Esophagus muscularis mucosa (tissue), 4 donors: ENCODE results near the gene SOD1. TPM values are rescaled to one million over a fixed set of nuclear protein-coding genes. Genes with fewer than 3 reads are reported as not detected.

Source experiments
- DNase-seq: peaks from one replicate; pipeline ENCODE4 v3.0.0-alpha.2; 2017; ENCODE audit errors: extremely low spot score
- H3K27ac ChIP-seq, 4 donors: fragments of 200-600 bp; sonication (generic); replicated peaks in 1 of 4; 1 replicate in 3 of 4; 2 replicates in 1 of 4; pipeline ENCODE4 v1.5.1; 2016 to 2019; ENCODE audit warnings: mild to moderate bottlenecking in 1 of 4
- H3K27me3 ChIP-seq, 4 donors: fragments of 200-600 bp; sonication (generic); one replicate each; pipeline versions ENCODE4 v1.5.1 to v1.6.0; 2016 to 2019
- H3K36me3 ChIP-seq, 4 donors: fragments of 200-600 bp; sonication (generic); one replicate each; pipeline ENCODE4 v1.5.1; 2016 to 2019
- H3K4me1 ChIP-seq, 4 donors: fragments of 200-600 bp; sonication (generic); one replicate each; pipeline ENCODE4 v1.5.1; 2016 to 2019
- H3K4me3 ChIP-seq, 4 donors: fragments of 200-600 bp; sonication (generic); 1 replicate in 2 of 4; 2 replicates in 2 of 4; pipeline ENCODE4 v1.5.1; 2016 to 2019; ENCODE audit warnings: mild to moderate bottlenecking in 4 of 4, moderate library complexity in 1 of 4
- H3K9me3 ChIP-seq, 4 donors: fragments of 200-600 bp; sonication (generic); 1 replicate in 3 of 4; 2 replicates in 1 of 4; pipeline ENCODE4 v1.5.1; 2016 to 2019
- EP300 ChIP-seq: sonication (generic); formaldehyde crosslinking; IDR thresholded peaks from one replicate; pipeline ENCODE4 v1.6.1; 2017; ENCODE audit warnings: antibody characterized with exemption
- POLR2A ChIP-seq: fragments of 450-650 bp; IDR thresholded peaks from one replicate; pipeline ENCODE4 v1.6.1; 2017; ENCODE audit warnings: antibody characterized with exemption, moderate library complexity, mild to moderate bottlenecking, low read depth
- POLR2AphosphoS5 ChIP-seq, 2 donors: sonication (generic); formaldehyde crosslinking; IDR thresholded peaks; one replicate each; pipeline ENCODE4 v1.6.1; 2017; ENCODE audit warnings: antibody characterized with exemption in 2 of 2
- WGBS: methylation state at CpG from one replicate; pipeline ENCODE4 v1.1.5; 2018; 5-methylcytosine and 5-hydroxymethylcytosine counted together
- intact Hi-C: fragments of 100-400 bp; cut with DNase I; formaldehyde crosslinking; loops from one replicate; pipeline ENCODE4 v1.15.1; 2023
- total RNA-seq, 4 donors: library from RNA; depleted of rRNA; stranded (reverse); fragments of >200 nt; gene quantifications; one replicate each; pipeline versions ENCODE4 v1.1.0 to v1.2.1, GENCODE V29; 2016
- TF ChIP-seq, protein P1 (sequence below), 3 experiments: fragments of 200-600 bp in 2 of 3; fragments of 450-650 bp in 1 of 3; sonication (generic) in 2 of 3; IDR thresholded peaks; one replicate each; pipeline ENCODE4 v1.5.1; 2017 to 2019; ENCODE audit warnings: antibody characterized with exemption in 3 of 3, mild to moderate bottlenecking in 2 of 3, moderate library complexity in 1 of 3

Gene SOD1
- total RNA-seq, 4 donors from 2014 or later: 185 to 258 (median 222) TPM

DNA sequence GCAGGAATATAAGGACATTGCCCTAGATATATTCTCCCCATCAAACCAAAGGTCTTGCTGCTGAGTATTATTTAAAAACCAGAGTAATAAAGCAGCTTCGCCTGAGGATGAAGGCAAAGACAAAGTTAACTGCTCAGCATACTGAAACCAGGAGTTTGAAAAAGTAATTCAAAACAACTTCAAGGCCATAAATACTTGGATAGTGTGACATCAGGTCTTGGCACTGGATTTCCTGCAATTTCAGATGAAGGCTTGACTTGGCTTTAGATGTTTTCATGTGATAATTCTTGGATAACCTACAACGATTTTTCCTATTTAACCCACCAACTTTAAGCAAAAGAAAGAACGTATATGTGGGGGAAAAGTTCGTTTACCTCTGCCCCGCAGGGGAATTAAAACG, 10.6 kb downstream of the SOD1 start:
- no peaks in the 10 kb centered on the region for H3K27me3 ChIP-seq
- peaks cover 30 to 68% (median 55%) of the 10 kb centered on the region in 4 donors for H3K36me3 ChIP-seq
- intact Hi-C loops: no loop called here
- WGBS: 62% methylated on average over 6 of the region's 6 CpGs
- H3K4me3 ChIP-seq: no peak overlapping the region
- peaks cover 5 to 24% (median 17%) of the 10 kb centered on the region in 4 donors for H3K4me1 ChIP-seq
- DNase-seq: no peak
- H3K27ac ChIP-seq: no peak overlapping the region
- H3K9me3 ChIP-seq: no peaks in the 10 kb centered on the region
- TF ChIP-seq POLR2AphosphoS5 (IDR thresholded peaks at IDR 0.05): no peak
- TF ChIP-seq, protein P1, sequence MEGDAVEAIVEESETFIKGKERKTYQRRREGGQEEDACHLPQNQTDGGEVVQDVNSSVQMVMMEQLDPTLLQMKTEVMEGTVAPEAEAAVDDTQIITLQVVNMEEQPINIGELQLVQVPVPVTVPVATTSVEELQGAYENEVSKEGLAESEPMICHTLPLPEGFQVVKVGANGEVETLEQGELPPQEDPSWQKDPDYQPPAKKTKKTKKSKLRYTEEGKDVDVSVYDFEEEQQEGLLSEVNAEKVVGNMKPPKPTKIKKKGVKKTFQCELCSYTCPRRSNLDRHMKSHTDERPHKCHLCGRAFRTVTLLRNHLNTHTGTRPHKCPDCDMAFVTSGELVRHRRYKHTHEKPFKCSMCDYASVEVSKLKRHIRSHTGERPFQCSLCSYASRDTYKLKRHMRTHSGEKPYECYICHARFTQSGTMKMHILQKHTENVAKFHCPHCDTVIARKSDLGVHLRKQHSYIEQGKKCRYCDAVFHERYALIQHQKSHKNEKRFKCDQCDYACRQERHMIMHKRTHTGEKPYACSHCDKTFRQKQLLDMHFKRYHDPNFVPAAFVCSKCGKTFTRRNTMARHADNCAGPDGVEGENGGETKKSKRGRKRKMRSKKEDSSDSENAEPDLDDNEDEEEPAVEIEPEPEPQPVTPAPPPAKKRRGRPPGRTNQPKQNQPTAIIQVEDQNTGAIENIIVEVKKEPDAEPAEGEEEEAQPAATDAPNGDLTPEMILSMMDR (IDR thresholded peaks at IDR 0.05): no peak
- TF ChIP-seq EP300: no peak
- TF ChIP-seq POLR2A: no peak

DNA sequence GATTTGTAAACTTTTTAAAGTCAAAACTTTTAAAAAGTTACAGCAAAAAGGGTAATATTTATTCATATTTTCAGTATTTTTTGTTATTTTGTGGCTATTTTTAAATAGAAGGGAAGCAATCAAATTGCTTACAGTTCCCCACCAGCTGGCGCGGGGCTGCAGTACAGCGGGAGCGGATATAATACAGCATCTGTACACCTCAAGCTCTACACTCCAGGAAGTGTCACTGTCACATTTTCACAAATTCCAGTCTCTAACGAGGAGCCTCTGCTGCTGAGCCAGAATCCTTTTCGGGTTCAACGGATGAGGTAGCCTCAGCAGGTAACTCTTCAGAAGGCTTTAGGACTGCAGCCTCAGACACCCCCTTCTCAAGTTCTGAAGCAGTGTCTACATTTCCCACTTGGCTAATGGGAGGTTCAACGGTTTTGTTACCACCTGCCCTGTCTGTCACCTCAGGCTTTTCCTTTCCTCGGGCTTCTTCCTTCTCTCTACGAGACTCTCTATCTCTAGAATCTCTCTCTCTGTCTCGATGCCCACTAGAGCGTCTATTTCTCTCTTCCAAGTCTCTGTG, 11.7 kb downstream of the SOD1 start:
- WGBS: 86% methylated on average over 12 of the region's 12 CpGs

DNA sequence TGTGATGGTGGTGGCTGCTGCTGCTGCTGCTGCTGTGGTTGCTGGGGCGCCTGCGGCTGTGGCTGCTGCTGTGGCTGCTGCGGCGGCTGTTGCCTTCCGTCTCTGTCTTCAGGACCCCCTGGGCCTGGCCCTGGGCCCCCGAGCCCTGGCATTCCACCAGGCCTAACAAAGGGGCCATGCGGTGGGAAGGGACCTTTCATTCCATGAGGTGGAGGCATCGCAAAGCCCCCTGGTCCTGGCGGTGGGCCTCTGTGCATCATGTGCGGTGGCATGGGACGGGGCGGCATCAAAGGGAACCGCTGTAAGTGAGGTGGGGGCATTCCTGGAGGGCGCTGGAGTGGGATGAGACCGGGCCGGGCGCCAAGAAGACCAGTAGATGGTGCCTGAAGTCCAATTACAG, 12.4 kb downstream of the SOD1 start:
- Histone ChIP-seq H3K4me3 (no peak overlapping the region), H3K36me3 (peaks cover 29 to 52% (median 42%) of the 10 kb centered on the region in 4 donors)
- 96% methylated on average over 12 of the region's 17 CpGs for WGBS

More for the DNA sequence above, 11.7 kb downstream of the SOD1 start:
- no peak for DNase-seq
- Histone ChIP-seq H3K9me3 (no peaks in the 10 kb centered on the region), H3K27ac (no peak overlapping the region), H3K36me3 (peaks cover 30 to 59% (median 48%) of the 10 kb centered on the region in 4 donors), H3K4me3 (no peak overlapping the region), H3K27me3 (no peaks in the 10 kb centered on the region), H3K4me1 (peaks cover 0 to 17% (median 9%) of the 10 kb centered on the region in 4 donors)
- TF ChIP-seq POLR2AphosphoS5 (IDR thresholded peaks at IDR 0.05) (no peak), EP300 (no peak), POLR2A (no peak)
- TF ChIP-seq, protein P1 (IDR thresholded peaks at IDR 0.05): no peak
- intact Hi-C loops: no loop called here

DNA sequence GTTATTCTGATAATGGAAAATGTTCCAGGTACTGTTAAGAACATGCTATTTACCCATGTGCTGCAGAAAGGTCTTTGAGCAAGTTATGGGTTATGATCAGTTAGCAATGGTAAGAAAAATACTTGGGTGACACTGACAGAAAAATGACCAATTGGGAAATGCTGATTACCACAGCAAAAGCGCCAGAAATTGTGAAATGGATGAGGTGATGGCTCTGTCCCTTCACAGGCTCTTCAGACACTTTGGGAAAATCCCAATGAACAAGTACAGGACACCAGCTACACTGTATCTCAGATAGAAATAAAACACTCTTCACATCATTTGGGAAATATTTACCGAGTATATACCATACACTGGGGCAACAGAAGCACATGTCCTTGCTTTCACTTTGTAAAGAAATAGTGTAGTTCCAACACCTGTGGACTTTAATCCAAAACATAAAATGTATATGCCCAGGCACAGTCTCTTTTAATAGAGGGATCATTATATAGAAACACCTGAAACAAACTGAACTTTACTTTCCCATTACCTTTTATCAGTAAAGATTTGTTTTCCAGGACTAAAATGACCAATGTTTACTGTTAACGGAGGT, 13.9 kb downstream of the SOD1 start:
- no peaks in the 10 kb centered on the region for H3K9me3 ChIP-seq
- TF ChIP-seq, protein P1 (IDR thresholded peaks at IDR 0.05): no peak
- TF ChIP-seq EP300 (no peak), POLR2AphosphoS5 (IDR thresholded peaks at IDR 0.05) (no peak), POLR2A (no peak)
- no peak for DNase-seq
- H3K36me3 ChIP-seq: peaks cover 17 to 41% (median 29%) of the 10 kb centered on the region in 4 donors
- no peaks in the 10 kb centered on the region for H3K27me3 ChIP-seq
- WGBS: 88% methylated on average over 3 of the region's 3 CpGs
- H3K27ac ChIP-seq: no peak overlapping the region
- intact Hi-C loops: no loop called here
- H3K4me3 ChIP-seq: no peak overlapping the region
- peaks cover 0 to 13% (median 9%) of the 10 kb centered on the region in 4 donors for H3K4me1 ChIP-seq

More for the DNA sequence above, 12.4 kb downstream of the SOD1 start:
- Histone ChIP-seq H3K9me3 (no peaks in the 10 kb centered on the region), H3K27me3 (no peaks in the 10 kb centered on the region), H3K4me1 (peaks cover 0 to 17% (median 9%) of the 10 kb centered on the region in 4 donors), H3K27ac (no peak overlapping the region)
- intact Hi-C loops: no loop called here
- DNase-seq: no peak
- TF ChIP-seq POLR2AphosphoS5 (IDR thresholded peaks at IDR 0.05) (no peak), EP300 (no peak), POLR2A (no peak)
- TF ChIP-seq, protein P1 (IDR thresholded peaks at IDR 0.05): no peak

DNA sequence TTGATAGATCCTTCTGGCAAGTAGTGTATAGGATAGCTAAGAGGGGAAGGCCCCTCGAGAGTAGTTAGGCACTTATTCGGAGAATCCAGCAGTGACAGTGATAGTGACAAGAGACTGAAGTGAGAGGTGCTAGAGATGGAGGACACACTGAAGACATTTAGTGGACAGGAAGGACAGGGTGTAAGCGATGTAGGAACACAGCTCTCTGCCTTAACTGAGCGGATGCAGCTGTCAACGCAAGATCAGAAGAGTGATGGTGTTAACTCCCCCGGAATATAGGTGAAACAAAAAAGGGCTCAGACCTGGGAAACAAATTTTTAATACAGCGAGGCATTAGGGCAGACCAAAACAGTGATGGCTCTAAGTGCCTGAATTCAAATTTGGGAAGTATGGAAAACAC, 15.8 kb downstream of the SOD1 start:
- 87% methylated on average over 7 of the region's 7 CpGs for WGBS
- TF ChIP-seq EP300 (no peak), POLR2A (no peak), POLR2AphosphoS5 (IDR thresholded peaks at IDR 0.05) (no peak)
- TF ChIP-seq, protein P1 (IDR thresholded peaks at IDR 0.05): no peak
- peaks cover 0 to 9% (median 9%) of the 10 kb centered on the region in 4 donors for H3K4me1 ChIP-seq
- H3K27ac ChIP-seq: no peak overlapping the region
- no peak overlapping the region for H3K4me3 ChIP-seq
- DNase-seq: no peak
- intact Hi-C loops: no loop called here
- H3K9me3 ChIP-seq: no peaks in the 10 kb centered on the region
- H3K36me3 ChIP-seq: peaks cover under 1 to 28% (median 15%) of the 10 kb centered on the region in 4 donors
- H3K27me3 ChIP-seq: no peaks in the 10 kb centered on the region
